Measurements from ENCODE around the gene CIP2A.

Gene CIP2A

GRCh38 chr3:108525256-108525655 is 64.0 kb downstream of the CIP2A start:
- Histone ChIP-seq H3K27me3 (ENCODE audit: control insufficient read depth, insufficient read depth, low read length) (no peaks in the 10 kb centered on the region), H3K4me1 (ENCODE audit: control insufficient read depth, insufficient read depth, low read length) (peaks cover 5% of the 10 kb centered on the region), H3K36me3 (ENCODE audit: control insufficient read depth, insufficient read depth, low read length) (no peaks in the 10 kb centered on the region), H3K4me3 (ENCODE audit: low read length) (no peak overlapping the region), H3K27ac (ENCODE audit: low read depth, low read length) (peak overlapping the region; percentile 50), H3K9ac (ENCODE audit: low read length) (no peak overlapping the region)

- Histone ChIP-seq H3K4me3 (ENCODE audit: low read length) (no peak overlapping the region), H3K9ac (ENCODE audit: low read length) (no peak overlapping the region), H3K4me1 (ENCODE audit: control insufficient read depth, insufficient read depth, low read length) (peaks cover 5% of the 10 kb centered on the region), H3K27me3 (ENCODE audit: control insufficient read depth, insufficient read depth, low read length) (no peaks in the 10 kb centered on the region), H3K27ac (ENCODE audit: low read depth, low read length) (peak overlapping the region; percentile 50), H3K36me3 (ENCODE audit: control insufficient read depth, insufficient read depth, low read length) (no peaks in the 10 kb centered on the region)
These were observed 64.7 kb downstream of the CIP2A start for GRCh38 chr3:108524537-108524936.

- no peaks in the 10 kb centered on the region for H3K36me3 ChIP-seq (ENCODE audit: control insufficient read depth, insufficient read depth, low read length)
- H3K27me3 ChIP-seq (ENCODE audit: control insufficient read depth, insufficient read depth, low read length) = no peaks in the 10 kb centered on the region
- no peaks in the 10 kb centered on the region for H3K4me1 ChIP-seq (ENCODE audit: control insufficient read depth, insufficient read depth, low read length)
- H3K9ac ChIP-seq (ENCODE audit: low read length) = no peak overlapping the region
- no peak overlapping the region for H3K27ac ChIP-seq (ENCODE audit: low read depth, low read length)
- H3K4me3 ChIP-seq (ENCODE audit: low read length) = no peak overlapping the region
These were observed 70.3 kb downstream of the CIP2A start for GRCh38 chr3:108518895-108519294.

GRCh38 chr3:108516881-108517280 is 72.4 kb downstream of the CIP2A start:
- Histone ChIP-seq H3K36me3 (ENCODE audit: control insufficient read depth, insufficient read depth, low read length) (no peaks in the 10 kb centered on the region), H3K27ac (ENCODE audit: low read depth, low read length) (no peak overlapping the region), H3K9ac (ENCODE audit: low read length) (no peak overlapping the region), H3K4me1 (ENCODE audit: control insufficient read depth, insufficient read depth, low read length) (no peaks in the 10 kb centered on the region), H3K27me3 (ENCODE audit: control insufficient read depth, insufficient read depth, low read length) (no peaks in the 10 kb centered on the region), H3K4me3 (ENCODE audit: low read length) (no peak overlapping the region)

- no peaks in the 10 kb centered on the region for H3K4me1 ChIP-seq (ENCODE audit: control insufficient read depth, insufficient read depth, low read length)
- H3K4me3 ChIP-seq (ENCODE audit: low read length) = no peak overlapping the region
- no peak overlapping the region for H3K9ac ChIP-seq (ENCODE audit: low read length)
- H3K27ac ChIP-seq (ENCODE audit: low read depth, low read length) = no peak overlapping the region
- no peaks in the 10 kb centered on the region for H3K27me3 ChIP-seq (ENCODE audit: control insufficient read depth, insufficient read depth, low read length)
- no peaks in the 10 kb centered on the region for H3K36me3 ChIP-seq (ENCODE audit: control insufficient read depth, insufficient read depth, low read length)
These were observed 75.3 kb downstream of the CIP2A start for GRCh38 chr3:108513961-108514360.

- no peaks in the 10 kb centered on the region for H3K4me1 ChIP-seq (ENCODE audit: control insufficient read depth, insufficient read depth, low read length)
- H3K4me3 ChIP-seq (ENCODE audit: low read length) = no peak overlapping the region
- no peak overlapping the region for H3K9ac ChIP-seq (ENCODE audit: low read length)
These were observed 76.6 kb downstream of the CIP2A start for GRCh38 chr3:108512671-108513070.

GRCh38 chr3:108511490-108511889 is 77.7 kb downstream of the CIP2A start:
- Histone ChIP-seq H3K4me3 (ENCODE audit: low read length) (no peak overlapping the region), H3K27ac (ENCODE audit: low read depth, low read length) (no peak overlapping the region), H3K27me3 (ENCODE audit: control insufficient read depth, insufficient read depth, low read length) (no peaks in the 10 kb centered on the region), H3K36me3 (ENCODE audit: control insufficient read depth, insufficient read depth, low read length) (no peaks in the 10 kb centered on the region), H3K9ac (ENCODE audit: low read length) (no peak overlapping the region), H3K4me1 (ENCODE audit: control insufficient read depth, insufficient read depth, low read length) (no peaks in the 10 kb centered on the region)

More at GRCh38 chr3:108512671-108513070, 76.6 kb downstream of the CIP2A start:
- no peak overlapping the region for H3K27ac ChIP-seq (ENCODE audit: low read depth, low read length)
- no peaks in the 10 kb centered on the region for H3K27me3 ChIP-seq (ENCODE audit: control insufficient read depth, insufficient read depth, low read length)
- no peaks in the 10 kb centered on the region for H3K36me3 ChIP-seq (ENCODE audit: control insufficient read depth, insufficient read depth, low read length)

- H3K27me3 ChIP-seq (ENCODE audit: control insufficient read depth, insufficient read depth, low read length) = no peaks in the 10 kb centered on the region
- no peak overlapping the region for H3K4me3 ChIP-seq (ENCODE audit: low read length)
- H3K9ac ChIP-seq (ENCODE audit: low read length) = no peak overlapping the region
- no peaks in the 10 kb centered on the region for H3K4me1 ChIP-seq (ENCODE audit: control insufficient read depth, insufficient read depth, low read length)
- no peak overlapping the region for H3K27ac ChIP-seq (ENCODE audit: low read depth, low read length)
- H3K36me3 ChIP-seq (ENCODE audit: control insufficient read depth, insufficient read depth, low read length) = no peaks in the 10 kb centered on the region
These were observed 78.2 kb downstream of the CIP2A start for GRCh38 chr3:108511055-108511454.

- Histone ChIP-seq H3K4me3 (ENCODE audit: low read length) (no peak within 1 kb of the TSS), H3K4me1 (ENCODE audit: control insufficient read depth, insufficient read depth, low read length) (no peaks in the 10 kb centered on the region), H3K27me3 (ENCODE audit: control insufficient read depth, insufficient read depth, low read length) (no peaks in the 10 kb centered on the region), H3K27ac (ENCODE audit: low read depth, low read length) (no peak within 1 kb of the TSS), H3K36me3 (ENCODE audit: control insufficient read depth, insufficient read depth, low read length) (no peaks in the 10 kb centered on the region), H3K9ac (ENCODE audit: low read length) (no peak within 1 kb of the TSS)
These were observed 78.7 kb downstream of the CIP2A start, which contains the start of gene MYH15 for GRCh38 chr3:108510496-108510895. Gene MYH15, minus strand, starts transcription at chr3:108510596. Its CDS starts 66 bp downstream, at chr3:108510530.

- H3K27ac ChIP-seq (ENCODE audit: low read depth, low read length) = no peak overlapping the region
- H3K4me3 ChIP-seq (ENCODE audit: low read length) = no peak overlapping the region
- no peaks in the 10 kb centered on the region for H3K36me3 ChIP-seq (ENCODE audit: control insufficient read depth, insufficient read depth, low read length)
- no peaks in the 10 kb centered on the region for H3K27me3 ChIP-seq (ENCODE audit: control insufficient read depth, insufficient read depth, low read length)
- no peaks in the 10 kb centered on the region for H3K4me1 ChIP-seq (ENCODE audit: control insufficient read depth, insufficient read depth, low read length)
- H3K9ac ChIP-seq (ENCODE audit: low read length) = no peak overlapping the region
These were observed 79.4 kb downstream of the CIP2A start for GRCh38 chr3:108509871-108510270.

GRCh38 chr3:108509263-108509662 is 80.0 kb downstream of the CIP2A start:
- Histone ChIP-seq H3K27me3 (ENCODE audit: control insufficient read depth, insufficient read depth, low read length) (no peaks in the 10 kb centered on the region), H3K27ac (ENCODE audit: low read depth, low read length) (no peak overlapping the region), H3K4me1 (ENCODE audit: control insufficient read depth, insufficient read depth, low read length) (no peaks in the 10 kb centered on the region), H3K4me3 (ENCODE audit: low read length) (no peak overlapping the region), H3K9ac (ENCODE audit: low read length) (no peak overlapping the region), H3K36me3 (ENCODE audit: control insufficient read depth, insufficient read depth, low read length) (no peaks in the 10 kb centered on the region)

- no peaks in the 10 kb centered on the region for H3K4me1 ChIP-seq (ENCODE audit: control insufficient read depth, insufficient read depth, low read length)
- no peaks in the 10 kb centered on the region for H3K36me3 ChIP-seq (ENCODE audit: control insufficient read depth, insufficient read depth, low read length)
These were observed 81.3 kb downstream of the CIP2A start for GRCh38 chr3:108507902-108508301.

GRCh38 chr3:108505811-108506210 is 83.4 kb downstream of the CIP2A start:
- H3K27me3 ChIP-seq (ENCODE audit: control insufficient read depth, insufficient read depth, low read length) = no peaks in the 10 kb centered on the region
- H3K27ac ChIP-seq (ENCODE audit: low read depth, low read length) = no peak overlapping the region
- no peak overlapping the region for H3K4me3 ChIP-seq (ENCODE audit: low read length)
- no peak overlapping the region for H3K9ac ChIP-seq (ENCODE audit: low read length)
- H3K4me1 ChIP-seq (ENCODE audit: control insufficient read depth, insufficient read depth, low read length) = no peaks in the 10 kb centered on the region
- H3K36me3 ChIP-seq (ENCODE audit: control insufficient read depth, insufficient read depth, low read length) = no peaks in the 10 kb centered on the region

More at GRCh38 chr3:108507902-108508301, 81.3 kb downstream of the CIP2A start:
- Histone ChIP-seq H3K4me3 (ENCODE audit: low read length) (no peak overlapping the region), H3K9ac (ENCODE audit: low read length) (no peak overlapping the region), H3K27ac (ENCODE audit: low read depth, low read length) (no peak overlapping the region), H3K27me3 (ENCODE audit: control insufficient read depth, insufficient read depth, low read length) (no peaks in the 10 kb centered on the region)
